Epidermal melanocyte (primary cell): ENCODE measurements around the gene ITLN2.
"Not testable (repeated sequence)": the region's sequence is repeated elsewhere in the genome, so short reads cannot be mapped to it uniquely, and the experiment has no call there.

Experiments
- DNase-seq: peaks from one replicate; pipeline ENCODE4 v3.0.0; 2011; ENCODE audit warnings: low spot score; ENCODE audit not compliant: insufficient read length

The ITLN2 gene

DNA sequence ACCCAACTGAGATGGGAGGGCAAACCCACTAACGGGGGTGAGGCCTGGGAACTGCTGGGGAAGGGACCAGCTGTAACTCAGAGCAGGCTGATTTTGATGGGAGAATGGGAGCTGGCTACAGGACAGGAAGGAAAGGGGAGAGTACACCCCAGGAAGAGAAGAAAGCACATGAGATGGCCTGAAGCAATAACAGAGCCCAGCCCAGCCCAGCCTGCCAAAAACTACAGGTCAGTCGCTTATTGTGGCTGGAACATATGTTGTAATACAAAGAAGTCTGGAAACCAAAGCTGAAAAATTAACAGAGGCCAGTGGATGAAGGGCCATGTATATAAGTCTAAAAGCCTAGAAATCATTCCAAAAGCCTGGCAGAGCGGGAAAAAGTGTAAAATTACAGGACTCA is 1.6 kb downstream of the ITLN2 start:
- DNase-seq, result no peak

DNA sequence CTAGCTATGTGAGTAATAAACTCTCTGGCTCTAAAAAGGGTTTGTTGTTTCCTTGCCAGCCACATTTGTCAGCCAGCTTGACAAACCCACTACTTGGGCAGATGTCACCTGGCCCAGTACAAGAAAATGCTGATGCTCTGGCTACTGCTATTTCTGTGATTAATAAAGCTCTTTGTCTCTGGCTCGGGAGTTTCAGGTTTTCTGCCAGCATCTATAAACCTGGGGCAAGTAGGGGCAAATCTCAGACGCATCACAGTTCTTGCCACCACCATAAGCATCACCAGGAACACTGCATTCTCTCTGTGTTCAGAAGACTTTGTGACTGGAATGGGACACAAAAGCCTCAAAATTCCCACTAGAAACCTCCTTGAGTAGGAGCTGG is 2.5 kb downstream of the ITLN2 start:
- no peak for DNase-seq

GRCh38 chr1:160951443-160952128 is 3.0 kb downstream of the ITLN2 start:
- DNase-seq, result peak; percentile 60

DNA sequence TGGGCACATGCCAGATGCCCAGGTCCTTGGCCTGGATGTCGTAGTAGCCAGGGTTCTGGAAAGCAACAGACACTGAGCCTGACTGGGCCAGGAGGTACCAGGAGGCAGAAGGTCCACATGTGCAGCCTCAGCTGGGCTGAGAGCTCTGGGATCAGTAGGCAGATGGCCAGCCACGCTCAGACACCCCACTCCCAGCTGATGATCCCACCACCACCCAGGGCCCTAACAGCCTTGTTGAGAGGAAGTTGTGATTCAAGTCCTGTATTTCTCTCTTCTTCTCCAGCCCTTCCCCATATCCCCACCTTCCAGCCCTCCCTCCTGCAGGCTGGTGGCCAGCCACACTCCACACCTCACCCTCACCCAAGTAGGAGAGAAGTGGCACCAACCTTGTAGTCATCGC is 4.0 kb downstream of the ITLN2 start:
- no peak for DNase-seq

DNA sequence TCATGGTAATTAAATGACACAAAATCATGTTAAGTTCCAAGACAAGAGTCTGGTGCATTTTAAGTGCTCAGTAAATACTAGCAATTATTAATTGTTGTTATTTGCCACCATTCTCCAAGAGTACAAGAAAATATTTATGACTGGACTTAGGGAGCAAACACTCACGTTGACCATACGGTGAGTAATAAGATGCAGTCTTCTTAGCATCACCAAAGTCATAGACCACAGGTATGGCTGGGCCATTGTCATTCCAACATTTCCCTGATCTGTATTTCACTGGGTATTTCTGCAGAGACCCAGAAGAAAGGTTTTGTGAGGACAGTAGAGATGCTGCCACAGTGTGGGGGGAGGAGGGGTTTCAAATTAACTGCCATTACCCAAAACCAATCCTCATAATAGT is 4.7 kb downstream of the ITLN2 start:
- no peak for DNase-seq

DNA sequence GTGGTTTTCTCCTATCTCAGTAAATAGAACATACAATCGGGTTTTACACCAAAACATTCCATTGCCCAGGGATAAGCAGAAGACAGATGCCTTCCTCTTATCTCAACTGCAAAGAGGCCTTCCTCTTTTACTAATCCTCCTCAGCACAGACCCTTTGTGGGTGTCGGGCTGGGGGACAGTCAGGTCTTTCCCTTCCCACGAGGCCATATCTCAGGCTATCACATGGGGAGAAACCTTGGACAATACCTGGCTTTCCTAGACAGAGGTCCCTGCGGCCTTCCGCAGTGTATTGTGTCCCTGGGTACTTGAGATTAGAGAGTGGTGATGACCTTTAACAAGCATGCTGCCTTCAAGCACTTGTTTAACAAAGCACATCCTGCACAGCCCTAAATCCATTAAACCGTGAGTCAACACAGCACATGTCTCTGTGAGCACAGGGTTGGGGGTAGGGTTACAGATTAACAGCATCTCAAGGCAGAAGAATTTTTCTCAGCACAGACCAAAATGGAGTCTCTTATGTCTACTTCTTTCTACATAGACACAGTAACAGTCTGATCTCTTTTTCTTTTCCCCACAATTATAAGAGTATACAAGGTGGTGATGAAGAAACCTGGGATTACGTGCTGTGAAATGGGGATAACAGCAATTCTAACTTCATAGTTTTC is 5.3 kb downstream of the ITLN2 start:
- DNase-seq, result not testable (repeated sequence)

GRCh38 chr1:160947174-160947759 is 7.3 kb downstream of the ITLN2 start:
- not testable (repeated sequence) for DNase-seq

DNA sequence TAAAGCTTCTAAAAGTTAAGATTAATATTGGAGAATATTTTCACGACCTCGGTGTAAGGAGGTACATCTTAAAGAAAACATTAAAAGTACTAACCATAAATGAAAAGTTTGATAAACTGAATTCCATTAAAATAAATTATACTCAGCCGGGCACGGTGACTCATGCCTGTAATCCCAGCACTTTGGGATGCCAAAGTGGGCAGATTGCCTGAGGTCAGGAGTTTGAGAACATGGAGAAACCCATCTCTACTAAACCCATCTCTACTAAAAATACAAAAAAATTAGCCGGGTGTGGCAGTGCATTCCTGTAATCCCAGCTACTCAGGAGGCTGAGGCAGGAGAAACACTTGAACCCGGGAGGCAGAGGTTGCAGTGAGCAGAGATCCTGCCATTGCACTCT is 8.7 kb downstream of the ITLN2 start:
- not testable (repeated sequence) for DNase-seq

GRCh38 chr1:160945079-160945478 is 9.5 kb downstream of the ITLN2 start:
- DNase-seq, result no peak

DNA sequence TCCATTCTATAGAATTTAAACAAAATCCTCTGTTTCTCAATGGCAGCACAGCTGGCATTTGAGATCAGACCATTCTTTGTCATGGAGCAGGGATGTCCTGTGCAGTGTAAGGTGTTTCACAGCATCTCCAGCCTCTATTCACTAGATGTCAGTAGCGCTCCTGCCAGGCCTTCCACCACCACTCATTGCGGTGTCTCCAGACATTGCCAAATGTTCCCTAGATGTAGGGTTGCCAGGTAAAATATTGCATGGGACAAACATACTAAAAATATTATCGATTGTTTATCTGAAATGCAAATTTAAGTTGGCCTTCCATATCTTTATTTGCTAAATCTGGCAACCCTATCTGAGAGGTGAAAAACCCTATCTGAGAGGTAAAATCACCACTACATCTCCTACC is 11.7 kb downstream of the ITLN2 start:
- DNase-seq, result no peak

GRCh38 chr1:160936666-160937065 is 17.9 kb downstream of the ITLN2 start:
- not testable (repeated sequence) for DNase-seq

- DNase-seq, result no peak
These were observed 18.9 kb downstream of the ITLN2 start for GRCh38 chr1:160935527-160936258.

GRCh38 chr1:160933305-160933704 is 21.3 kb downstream of the ITLN2 start:
- DNase-seq, result not testable (repeated sequence)

DNA sequence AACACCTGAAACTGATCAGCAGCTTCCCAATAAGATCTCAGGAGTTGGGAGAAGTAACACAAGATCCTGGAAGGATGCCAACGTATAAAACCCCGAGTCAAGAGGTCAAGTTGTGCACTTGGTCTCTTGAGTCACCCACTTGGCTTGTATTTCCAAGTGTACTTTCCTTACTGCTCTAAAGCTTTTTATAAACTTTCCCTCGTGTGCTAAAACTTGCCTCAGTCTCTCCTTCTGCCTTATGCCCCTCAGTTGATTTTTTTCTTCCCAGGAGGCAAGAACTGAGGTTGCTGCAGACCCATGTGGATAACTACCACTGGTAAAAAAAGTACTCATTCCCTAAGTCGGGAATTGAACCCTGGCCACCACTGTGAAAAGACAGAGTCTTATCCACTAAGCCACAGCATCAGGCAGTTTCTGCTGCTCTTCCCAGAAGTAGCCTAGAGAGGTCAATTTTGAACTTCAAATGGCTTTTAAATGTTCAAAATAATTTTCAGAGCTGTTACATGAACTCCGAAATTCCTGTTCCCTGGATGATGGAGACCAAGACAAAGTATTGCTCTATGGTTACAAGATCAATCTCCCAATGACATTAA is 28.9 kb downstream of the ITLN2 start:
- no peak for DNase-seq

DNA sequence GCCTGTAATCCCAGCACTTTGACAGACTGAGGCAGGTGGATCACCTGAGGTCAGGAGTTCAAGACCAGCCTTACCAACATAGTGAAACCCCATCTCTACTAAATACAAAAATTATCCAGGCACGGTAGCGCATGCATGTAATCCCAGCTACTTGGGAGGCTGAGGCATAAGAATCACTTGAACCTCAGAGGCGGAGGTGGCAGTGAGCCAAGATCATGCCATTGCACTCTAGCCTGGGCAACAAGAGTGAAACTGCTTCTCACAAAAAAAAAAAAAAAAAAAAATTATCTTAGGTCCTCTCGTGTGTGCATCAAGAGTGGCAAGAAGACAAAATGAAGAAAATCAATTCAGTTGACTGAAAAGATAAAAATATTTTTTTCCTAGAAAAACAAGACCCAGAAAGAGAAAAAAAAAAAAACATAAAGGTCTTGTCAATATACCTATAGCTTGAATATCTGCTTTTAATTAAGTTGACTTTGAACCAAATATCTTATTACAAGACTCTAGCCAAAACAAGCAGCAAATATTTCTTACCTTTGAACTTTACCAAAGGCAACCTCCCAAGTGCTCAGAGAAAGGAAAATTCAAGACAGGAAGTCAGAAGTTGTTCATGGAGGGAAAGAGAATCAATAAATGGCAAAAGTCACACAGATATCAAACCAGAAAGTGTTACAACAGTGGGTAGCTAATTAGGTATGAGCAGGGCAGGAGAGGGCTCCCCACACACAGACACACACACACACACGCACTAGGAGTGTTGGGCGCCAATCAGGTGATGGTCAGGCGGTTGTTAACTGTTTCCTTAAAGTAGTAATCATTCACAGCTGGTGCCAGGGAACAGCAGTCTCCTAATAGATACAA is 29.6 kb downstream of the ITLN2 start:
- no peak for DNase-seq

- no peak for DNase-seq
These were observed 37.9 kb downstream of the ITLN2 start for GRCh38 chr1:160916666-160917065.

DNA sequence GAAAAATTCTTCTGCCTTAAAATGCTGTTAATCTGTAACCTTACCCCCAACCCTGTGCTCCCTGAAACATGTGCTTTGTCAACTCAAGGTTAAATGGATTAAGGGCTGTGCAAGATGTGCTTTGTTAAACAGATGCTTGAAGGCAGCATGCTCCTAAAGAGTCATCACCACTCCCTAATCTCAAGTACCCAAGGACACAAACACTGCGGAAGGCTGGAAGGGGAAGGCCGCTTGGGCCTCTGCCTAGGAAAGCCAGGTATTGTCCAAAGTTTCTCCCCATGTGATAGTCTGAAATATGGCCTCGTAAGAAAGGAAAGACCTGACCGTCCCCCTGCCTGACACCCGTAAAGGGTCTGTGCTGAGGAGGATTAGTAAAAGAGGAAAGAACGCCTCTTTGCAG is 41.4 kb downstream of the ITLN2 start:
- not testable (repeated sequence) for DNase-seq

DNA sequence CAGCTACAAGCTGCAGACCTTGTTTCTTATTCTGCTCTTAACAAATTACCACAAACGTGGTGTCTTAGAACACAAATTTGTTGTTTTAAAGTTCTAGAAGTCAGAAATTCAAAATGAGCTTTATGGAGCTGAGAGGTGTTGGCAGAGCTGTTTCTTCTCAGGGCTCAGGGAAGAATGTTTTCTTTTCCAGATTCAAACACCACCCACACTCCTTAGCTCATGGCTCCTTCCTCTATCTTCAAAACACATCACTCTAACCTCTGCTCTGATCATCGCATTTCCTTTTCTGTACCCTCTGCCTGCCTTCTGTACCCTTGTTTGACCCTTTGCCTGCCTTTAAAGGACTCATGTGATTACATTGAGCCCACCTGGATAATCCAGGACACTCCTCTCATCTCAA is 42.7 kb downstream of the ITLN2 start:
- no peak for DNase-seq

- no peak for DNase-seq
These were observed 43.2 kb downstream of the ITLN2 start for GRCh38 chr1:160911441-160911840.

GRCh38 chr1:160910170-160910750 is 44.3 kb downstream of the ITLN2 start:
- DNase-seq, result no peak
